HG02884 (cell line): ENCODE data around the gene KMT2B.

Source experiments
- ATAC-seq: cut with Tn5 transposase; IDR thresholded peaks from one replicate; pipeline ENCODE4 v1.9.1; 2021; ENCODE audit warnings: mild to moderate bottlenecking, moderate library complexity; ENCODE audit not compliant: unreplicated experiment

The KMT2B gene

GRCh38 chr19:35727053-35727955 is 9.5 kb downstream of the KMT2B start:
- ATAC-seq, result no peak

GRCh38 chr19:35727956-35728706 is 10.3 kb downstream of the KMT2B start:
- no peak for ATAC-seq

- ATAC-seq, result no peak
Observed at GRCh38 chr19:35729021-35729420, 11.2 kb downstream of the KMT2B start.

DNA sequence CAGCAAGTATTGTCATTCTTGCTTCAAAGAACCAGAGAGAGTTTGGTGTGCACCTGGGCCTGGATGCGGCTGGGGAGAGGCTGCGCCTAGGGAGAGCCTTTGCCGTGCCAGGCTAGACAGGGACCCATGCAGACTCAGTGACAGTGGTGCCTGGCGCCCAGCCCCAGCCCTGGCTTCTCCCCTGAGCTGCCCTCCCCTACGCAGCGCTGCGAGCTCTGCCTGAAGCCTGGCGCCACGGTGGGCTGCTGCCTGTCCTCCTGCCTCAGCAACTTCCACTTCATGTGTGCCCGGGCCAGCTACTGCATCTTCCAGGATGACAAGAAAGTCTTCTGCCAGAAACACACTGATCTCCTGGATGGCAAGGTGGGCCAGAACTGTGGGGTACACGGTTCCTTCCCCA is 12.0 kb downstream of the KMT2B start:
- no peak for ATAC-seq

DNA sequence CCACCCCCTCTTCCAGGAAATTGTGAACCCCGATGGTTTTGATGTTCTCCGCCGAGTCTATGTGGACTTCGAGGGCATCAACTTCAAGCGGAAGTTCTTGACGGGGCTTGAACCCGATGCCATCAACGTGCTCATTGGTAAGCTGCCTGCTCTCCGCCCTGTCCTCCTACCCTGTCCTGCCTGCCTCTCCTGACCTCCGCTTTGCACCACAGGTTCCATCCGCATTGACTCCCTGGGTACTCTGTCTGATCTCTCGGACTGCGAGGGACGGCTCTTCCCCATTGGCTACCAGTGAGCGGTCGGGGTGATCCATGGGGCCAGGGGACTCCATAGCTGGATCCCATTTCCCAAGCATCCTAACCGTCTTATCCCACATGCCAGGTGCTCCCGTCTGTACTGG is 12.5 kb downstream of the KMT2B start:
- ATAC-seq, result no peak

DNA sequence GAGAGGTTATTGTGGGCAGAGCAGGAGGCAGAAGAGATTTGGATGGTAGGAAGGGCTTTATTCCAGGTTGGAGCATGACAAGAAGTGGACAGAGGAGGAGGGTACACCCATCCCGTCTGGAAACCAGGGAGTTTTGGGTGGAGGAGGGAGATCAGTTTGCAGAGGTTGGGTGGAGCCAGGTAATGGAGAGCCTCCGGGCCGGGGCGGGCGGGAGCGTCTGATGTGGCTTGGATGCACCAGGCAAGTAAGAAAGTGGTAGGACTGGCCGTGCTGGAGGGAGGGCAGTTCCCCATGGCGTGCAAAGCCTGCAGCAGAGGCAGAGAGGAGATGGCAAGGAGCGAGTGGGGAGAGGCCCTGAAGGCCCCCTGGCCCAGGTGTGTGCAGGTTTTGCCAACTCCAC is 13.6 kb downstream of the KMT2B start:
- ATAC-seq, result no peak

- no peak for ATAC-seq
Observed at GRCh38 chr19:35731779-35732405, 14.1 kb downstream of the KMT2B start.

DNA sequence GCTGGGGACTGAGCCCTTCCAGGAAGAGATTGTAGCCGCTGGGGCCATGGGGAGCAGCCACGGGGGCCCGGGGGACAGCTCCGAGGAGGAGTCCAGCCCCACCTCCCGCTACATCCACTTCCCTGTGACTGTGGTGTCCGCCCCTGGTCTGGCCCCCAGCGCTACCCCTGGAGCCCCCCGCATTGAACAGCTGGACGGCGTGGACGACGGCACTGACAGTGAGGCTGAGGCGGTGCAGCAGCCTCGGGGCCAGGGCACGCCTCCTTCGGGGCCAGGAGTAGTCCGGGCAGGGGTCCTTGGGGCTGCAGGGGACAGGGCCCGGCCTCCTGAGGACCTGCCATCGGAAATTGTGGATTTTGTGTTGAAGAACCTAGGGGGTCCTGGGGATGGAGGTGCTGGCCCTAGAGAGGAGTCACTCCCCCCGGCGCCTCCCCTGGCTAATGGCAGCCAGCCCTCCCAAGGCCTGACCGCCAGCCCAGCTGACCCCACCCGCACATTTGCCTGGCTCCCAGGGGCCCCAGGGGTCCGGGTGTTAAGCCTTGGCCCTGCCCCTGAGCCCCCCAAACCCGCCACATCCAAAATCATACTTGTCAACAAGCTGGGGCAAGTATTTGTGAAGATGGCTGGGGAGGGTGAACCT is 14.9 kb downstream of the KMT2B start:
- no peak for ATAC-seq

GRCh38 chr19:35733180-35734125 is 15.7 kb downstream of the KMT2B start:
- ATAC-seq, result no peak

DNA sequence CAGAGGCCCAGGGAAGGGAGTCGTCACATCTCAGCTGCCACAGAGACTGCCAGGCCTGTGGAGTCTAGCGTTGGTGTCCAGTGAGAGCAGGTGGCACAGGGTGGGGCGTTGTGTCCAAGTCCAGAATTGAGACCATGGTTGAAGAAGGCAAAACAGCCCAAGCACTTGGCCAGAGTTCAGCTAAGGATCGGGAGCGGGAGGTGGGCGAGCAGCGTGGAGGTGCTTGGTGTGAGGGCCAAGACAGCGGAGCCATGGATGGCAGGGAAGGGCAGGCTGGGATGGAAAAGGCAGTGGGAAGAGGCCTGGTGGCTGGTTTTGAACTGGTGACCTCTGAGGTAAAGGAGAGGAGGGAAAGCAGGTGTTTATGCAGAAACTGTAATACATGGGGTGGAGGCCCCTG is 16.5 kb downstream of the KMT2B start:
- no peak for ATAC-seq

DNA sequence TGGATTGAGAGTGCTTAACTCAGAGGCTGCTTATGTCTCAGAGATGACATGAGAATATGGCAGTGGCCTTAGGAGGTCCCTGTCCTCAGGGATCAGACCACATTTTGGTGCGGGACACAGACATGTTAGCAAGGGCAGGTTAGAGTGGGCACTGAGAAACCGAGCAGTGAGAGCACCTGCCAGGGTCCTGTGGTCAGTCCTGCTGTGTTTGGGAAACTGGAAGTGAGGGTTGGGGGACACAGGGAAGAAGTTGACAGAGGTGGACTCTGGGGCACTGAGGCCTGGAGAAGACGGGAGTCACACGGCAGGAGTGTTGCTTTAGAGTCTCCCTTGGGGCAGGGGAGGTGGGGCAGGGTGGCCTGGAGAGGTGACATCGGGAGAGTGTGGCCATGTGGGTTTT is 17.1 kb downstream of the KMT2B start:
- no peak for ATAC-seq

- ATAC-seq, result no peak
Observed at GRCh38 chr19:35736913-35737886, 19.4 kb downstream of the KMT2B start.

- no peak for ATAC-seq
Observed at GRCh38 chr19:35738021-35738886, 20.5 kb downstream of the KMT2B start.

DNA sequence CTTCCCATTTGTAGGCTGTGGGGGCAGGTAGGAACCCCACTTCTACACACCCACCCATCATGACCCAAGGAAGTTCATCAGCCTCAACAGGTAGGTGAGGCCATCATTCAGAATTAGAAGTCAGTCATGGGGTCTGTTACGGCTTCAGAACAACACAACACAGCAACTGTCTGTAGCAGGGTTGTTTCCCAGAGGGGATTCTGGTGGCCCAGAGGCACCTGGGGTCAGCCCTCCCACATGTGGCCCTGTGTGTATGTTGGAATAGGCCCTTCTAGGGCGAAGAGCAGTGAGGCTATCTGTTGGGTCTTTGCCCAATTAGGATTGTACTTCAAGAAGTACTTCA is 21.1 kb downstream of the KMT2B start:
- ATAC-seq, result no peak

DNA sequence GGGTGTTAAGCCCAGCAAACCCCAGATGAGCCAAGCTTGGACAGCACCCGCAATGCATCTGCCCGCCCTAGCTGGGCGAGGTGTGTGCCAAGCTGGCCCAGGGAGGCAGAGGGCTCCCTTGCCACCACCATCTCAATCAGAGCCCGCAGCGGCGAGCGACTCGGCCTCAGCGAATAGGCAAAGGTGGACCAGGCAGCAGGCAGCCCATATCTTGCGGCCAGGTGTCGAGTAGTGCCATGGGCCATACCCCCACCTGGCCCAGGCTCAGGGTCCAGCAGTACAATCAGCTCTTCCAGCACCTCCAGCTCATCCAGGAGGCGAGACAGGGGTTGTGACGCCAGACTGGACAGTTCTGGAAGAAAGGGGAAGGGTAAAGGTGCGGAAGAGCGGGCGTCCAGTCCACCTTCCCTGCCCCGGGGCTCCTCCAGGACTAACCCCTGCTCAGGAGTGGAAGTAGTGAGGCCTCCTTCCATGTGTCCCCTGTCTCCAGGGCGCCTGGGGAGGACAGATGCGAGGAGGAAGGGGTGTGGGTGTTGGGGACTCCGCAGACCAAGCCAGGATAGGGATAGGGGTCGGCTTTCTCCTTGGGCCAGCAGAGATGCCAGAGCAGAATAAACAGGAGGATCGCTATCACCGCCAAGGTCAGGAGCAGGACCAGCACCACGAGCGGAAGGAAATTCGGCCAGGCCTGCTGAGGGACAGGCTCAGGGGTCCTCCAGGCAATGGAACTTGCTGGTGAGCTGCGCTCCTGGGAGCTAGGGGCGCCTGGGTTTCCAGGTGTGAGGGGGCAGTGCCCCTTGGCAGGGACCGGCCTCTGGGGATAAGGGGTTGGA is 21.7 kb downstream of the KMT2B start:
- no peak for ATAC-seq

DNA sequence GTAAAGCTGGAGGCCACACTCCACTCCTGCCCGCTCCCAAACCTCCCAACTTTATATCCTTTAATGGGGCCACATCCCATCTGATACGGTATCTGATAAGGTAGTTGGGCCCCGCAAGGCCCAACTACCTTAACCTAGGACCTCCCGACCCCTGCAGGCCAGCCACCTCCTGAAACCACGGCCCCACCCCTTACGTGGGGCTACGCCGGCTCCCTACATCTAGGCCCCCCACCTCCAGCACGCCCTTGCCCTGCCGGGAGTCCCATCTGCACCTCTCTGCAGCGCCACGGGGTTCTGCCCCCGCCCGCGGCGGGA is 22.3 kb downstream of the KMT2B start:
- ATAC-seq, result no peak

GRCh38 chr19:35740423-35741202 is 22.8 kb downstream of the KMT2B start:
- peak; percentile 48 for ATAC-seq
